ENCODE data around the gene GRB10.
A peak's percentile ranks its signal among the peaks of the same experiment; 100 is the strongest.

GRB10 gene

GRCh38 chr7:50718311-50718710, 64.4 kb downstream of the GRB10 start:
- no peak for FAIRE-seq

DNA sequence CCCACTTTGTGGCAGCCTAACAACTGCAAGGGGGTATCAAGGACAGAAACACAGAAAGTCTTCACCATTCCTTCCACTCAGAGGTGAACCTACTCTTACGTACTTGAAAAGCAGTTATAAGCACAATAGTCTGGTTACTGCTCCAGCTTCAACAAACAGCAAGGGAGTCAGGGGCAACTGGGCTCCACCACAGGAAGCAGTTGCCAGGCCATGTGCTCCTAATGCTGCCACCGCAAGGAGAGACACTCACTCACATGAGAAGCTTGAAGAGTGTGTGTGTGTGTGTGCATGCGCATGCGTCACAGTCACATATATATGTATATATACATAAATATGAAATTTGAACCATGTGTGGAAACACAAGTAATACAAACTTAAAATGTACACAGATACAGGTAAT, 65.5 kb downstream of the GRB10 start:
- no peak for FAIRE-seq

DNA sequence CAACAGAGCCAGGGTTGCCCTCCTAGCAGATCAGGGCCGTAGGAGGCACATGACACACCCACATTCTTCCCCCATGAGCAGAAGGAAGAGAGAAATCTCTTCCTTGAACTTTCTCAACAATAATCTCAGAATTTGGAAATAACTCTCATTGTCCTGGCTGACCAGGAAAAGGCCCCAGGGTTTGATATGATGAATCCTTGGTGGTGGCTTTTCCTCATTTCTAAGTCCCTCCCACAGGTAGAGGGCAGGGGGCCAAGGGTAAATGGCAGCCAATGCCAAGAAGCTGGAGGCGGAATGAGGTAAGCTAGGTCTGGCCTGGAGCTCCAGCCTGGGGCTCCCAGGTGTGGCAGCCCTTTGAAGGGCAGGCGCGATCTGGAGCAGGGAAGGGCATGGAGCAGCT, 67.8 kb downstream of the GRB10 start:
- FAIRE-seq = no peak

GRCh38 chr7:50713123-50713965, 69.4 kb downstream of the GRB10 start:
- no peak for FAIRE-seq

- peak; percentile 87 for FAIRE-seq
Observed at GRCh38 chr7:50712252-50713122, 70.2 kb downstream of the GRB10 start.

GRCh38 chr7:50711271-50712175, 71.2 kb downstream of the GRB10 start:
- no peak for FAIRE-seq

GRCh38 chr7:50710441-50711154, 72.1 kb downstream of the GRB10 start:
- FAIRE-seq = peak; percentile 9

GRCh38 chr7:50709151-50709550, 73.5 kb downstream of the GRB10 start:
- FAIRE-seq = no peak

DNA sequence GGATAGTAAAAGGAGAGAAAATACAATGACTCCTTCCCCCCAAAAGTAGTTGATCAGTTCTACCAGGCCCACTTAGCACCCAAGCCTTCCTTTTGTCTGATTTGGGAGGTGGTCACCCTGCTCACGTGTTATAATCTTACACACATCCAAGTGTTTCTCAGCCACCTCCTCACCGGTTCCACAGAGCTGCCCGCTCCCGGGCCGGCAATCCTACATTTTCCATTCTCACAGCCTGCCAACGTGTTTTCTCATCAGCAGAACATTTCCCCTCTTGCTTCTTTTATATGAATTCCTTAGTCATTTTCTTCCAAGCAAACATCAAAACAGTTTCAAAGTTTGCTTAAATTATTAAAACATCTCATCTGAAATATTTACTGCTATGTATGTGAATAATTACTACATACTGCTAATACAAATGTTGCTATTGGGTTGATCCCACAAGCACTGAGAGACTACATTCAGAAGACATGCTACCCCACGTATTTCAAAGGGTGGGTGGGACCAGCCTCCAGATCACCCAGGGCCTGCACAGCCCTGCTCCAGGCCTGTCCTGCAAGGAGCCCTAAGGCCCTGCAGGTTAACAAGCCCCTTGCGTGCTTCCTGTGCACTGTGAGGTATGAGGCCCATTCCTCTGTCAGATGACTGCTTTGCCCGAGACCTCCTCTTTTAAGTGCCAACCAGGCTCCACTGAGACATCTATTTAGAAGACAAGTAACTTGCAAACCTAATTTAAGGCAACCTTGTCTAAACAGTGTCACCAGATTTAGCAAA, 75.3 kb downstream of the GRB10 start:
- FAIRE-seq = no peak

DNA sequence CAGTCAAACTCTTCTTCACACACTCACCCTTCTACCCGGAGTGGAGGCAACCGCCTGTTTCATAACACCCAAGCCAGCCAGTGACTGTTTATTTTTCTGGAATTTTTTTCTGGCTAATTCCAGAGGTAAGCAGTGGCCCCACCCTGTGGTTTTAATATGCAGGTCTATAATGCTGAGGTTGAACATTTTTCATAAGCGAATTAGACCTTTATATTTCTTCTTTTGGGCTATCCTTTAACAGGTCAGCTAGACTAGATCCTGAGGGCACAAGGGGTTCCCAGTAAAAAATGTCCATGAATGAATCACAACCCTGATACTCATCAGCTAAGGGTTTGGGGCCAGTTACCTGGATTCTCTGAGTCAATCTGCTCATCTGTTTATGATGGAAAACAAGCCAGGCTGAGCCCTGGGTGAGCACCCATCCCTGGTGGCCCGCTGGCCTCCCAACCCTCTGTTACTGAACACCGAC, 76.2 kb downstream of the GRB10 start:
- FAIRE-seq = no peak

GRCh38 chr7:50704844-50705243, 77.9 kb downstream of the GRB10 start:
- FAIRE-seq = no peak

DNA sequence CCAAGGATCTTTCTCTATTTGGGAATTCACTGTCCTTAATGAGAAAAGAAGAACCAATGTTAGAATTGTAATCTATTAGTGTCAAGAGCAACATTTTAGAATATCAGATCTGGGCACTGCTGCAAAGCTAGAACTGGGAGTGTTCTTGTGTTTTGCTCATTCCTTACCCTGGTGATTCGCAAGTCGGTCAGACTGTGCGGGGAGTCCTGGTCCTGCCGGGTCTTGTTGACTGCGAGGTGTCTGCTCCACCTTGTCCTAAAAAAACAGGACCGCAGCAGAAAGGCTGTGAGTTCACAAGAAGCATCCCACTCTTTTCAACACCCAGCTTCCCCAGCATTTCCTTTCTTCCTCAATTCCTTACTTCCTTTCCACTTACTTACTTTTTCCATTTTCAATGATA, 79.0 kb downstream of the GRB10 start:
- no peak for FAIRE-seq

GRCh38 chr7:50699143-50699542, 83.6 kb downstream of the GRB10 start:
- peak; percentile 21 for FAIRE-seq

GRCh38 chr7:50697748-50698147, 84.9 kb downstream of the GRB10 start:
- no peak for FAIRE-seq

DNA sequence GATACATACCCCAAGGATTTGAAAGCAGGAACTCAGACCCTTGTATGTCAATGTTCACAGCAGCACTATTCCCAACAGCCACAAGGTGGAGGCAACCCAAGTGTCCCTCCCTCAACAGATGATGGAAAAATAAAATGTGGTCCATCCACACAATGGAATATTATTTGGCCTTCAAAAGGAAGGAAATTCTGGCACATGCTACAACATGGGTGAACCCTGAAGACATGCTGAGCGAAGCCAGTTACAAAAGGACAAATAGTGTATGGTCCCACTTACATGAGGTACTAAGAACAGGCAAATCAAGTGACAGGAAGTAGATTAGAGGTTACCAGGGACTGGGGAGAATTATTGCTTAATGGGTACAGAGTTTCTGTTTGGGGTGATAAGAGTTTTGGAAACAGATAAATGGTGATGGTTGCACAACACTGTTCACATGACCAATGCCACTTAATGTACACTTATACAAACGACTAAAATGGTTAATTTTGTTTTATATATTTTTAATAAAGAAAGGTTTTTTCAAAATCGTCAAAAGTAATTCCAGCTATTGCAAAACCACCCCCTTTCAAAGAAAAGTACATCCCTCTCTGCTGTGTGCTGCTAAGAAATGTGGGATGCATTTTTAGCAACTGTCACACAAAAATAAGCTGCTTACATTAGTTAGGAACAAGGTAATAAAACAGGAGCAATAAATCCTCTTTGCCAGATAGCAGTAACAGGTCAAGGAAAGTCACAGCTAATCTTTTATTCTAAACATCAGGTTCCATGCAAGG, 85.7 kb downstream of the GRB10 start:
- FAIRE-seq = no peak

DNA sequence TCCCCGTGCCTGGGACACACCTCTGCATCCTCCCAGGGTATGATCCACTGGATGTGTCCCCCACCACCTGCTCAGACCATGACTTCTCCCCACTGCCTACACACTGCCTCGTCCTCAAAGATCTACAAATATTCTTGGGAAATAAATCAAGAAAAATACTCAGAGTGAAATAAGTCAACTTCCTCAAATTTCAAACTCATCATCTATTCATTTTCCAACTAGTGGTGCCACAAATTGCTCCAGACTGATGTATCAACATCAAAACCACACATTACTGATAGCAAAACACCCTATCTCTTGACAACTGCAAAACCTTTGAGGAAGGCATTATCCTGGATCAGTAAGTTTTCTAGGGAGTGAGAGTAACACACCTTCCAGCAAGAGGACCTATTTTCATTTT, 87.7 kb downstream of the GRB10 start:
- FAIRE-seq = no peak

DNA sequence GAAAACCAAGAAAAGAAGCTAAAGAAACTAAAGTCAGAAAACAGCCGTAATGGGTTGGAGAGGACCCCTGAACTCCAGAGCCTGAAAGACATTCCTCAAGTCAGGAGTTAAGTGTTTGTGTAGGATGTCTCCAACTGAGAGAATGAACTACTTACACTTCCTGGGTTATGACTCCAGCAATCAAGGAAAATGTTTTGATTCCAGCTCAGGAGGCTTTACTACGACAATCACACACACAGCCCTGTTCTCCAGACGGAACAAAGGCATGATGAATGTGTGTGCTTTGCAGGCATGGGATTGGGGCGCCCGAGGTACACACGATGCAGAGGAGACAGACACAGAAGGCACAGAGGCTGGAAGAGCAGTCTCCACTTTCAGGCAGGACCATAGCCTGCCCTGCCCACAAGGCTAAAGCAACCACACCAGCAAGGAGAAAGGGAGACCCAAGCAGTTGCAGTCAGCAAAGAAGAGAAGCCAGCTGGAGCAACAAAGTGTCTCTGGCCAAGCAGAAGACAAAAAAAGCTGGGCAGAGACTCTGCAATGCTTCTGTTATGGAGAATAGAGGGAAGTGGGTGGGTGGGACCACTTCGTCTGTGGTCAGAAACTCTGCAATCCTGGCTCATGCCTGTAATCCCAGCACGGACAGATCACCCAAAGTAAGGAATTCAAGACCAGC, 89.1 kb downstream of the GRB10 start:
- no peak for FAIRE-seq

- no peak for FAIRE-seq
Observed at GRCh38 chr7:50690541-50691011, 92.1 kb downstream of the GRB10 start.

- FAIRE-seq = no peak
Observed at GRCh38 chr7:50688226-50688590, 94.5 kb downstream of the GRB10 start.
